K562 (cell line): ENCODE measurements around the gene MYO1B. TPM values are rescaled to one million over a fixed set of nuclear protein-coding genes. Genes with fewer than 3 reads are reported as not detected.

Experiments
- ATAC-seq: fragments of 200-7000 bp; cut with Tn5 transposase; 3 replicates; pipeline ENCODE4 v1.9.1; 2020; ENCODE audit warnings: moderate library complexity
- BruUV-seq: library from RNA; stranded (reverse); fragments of 400-500 nt; replicated peaks from 2 replicates; lab custom pipeline; 2021; lab: Mats Ljungman, UMichigan
- CTCF ChIA-PET: fragments of 300-600 bp; formaldehyde crosslinking; extraction: SDS; loops from one replicate; lab custom pipeline; 2021; ENCODE audit warnings: low intra/inter-chr PET ratio; lab: Yijun Ruan, JAX
- POLR2A ChIA-PET: fragments of 300-600, 350-650 bp; sonication (Branson Sonifier 250); formaldehyde crosslinking; extraction: SDS; loops from one replicate; lab custom pipeline; 2021; ENCODE audit warnings: antibody characterized with exemption, inconsistent platforms; lab: Yijun Ruan, JAX
- DNase-seq, 4 experiments: peaks; one replicate each; pipeline versions ENCODE4 v3.0.0 to v3.0.0-alpha.2; 2011 to 2018; ENCODE audit warnings: low spot score in 3 of 4, mixed read lengths in 3 of 4; ENCODE audit errors: extremely low read depth in 1 of 4
- FAIRE-seq: peaks from 2 replicates; lab custom pipeline; 2011; peaks lifted over from hg19 to GRCh38; lab: Jason Lieb, UNC
- H2AFZ ChIP-seq: 2 replicates; pipeline ENCODE4 v1.6.0; 2011; ENCODE audit warnings: low read depth, low read length, control low read depth, inconsistent platforms
- H3K27ac ChIP-seq: fragments of 200-600 bp; 3 replicates; pipeline ENCODE4 v1.8.0; 2011; ENCODE audit warnings: low read depth, mild to moderate bottlenecking, control low read depth, inconsistent platforms, low read length, moderate library complexity, mixed read lengths; ENCODE audit errors: extremely low read depth
- H3K27me3 ChIP-seq, 2 experiments: fragments of 300-600 bp in 1 of 2; 2 replicates in 1 of 2; 3 replicates in 1 of 2; pipeline versions ENCODE4 v1.6.0 to v1.8.0; 2011; ENCODE audit warnings: inconsistent platforms in 2 of 2, low read length in 2 of 2, mild to moderate bottlenecking in 1 of 2, mixed read lengths in 1 of 2, moderate library complexity in 1 of 2; ENCODE audit not compliant: control insufficient read depth in 2 of 2, insufficient read depth in 2 of 2
- H3K36me3 ChIP-seq: fragments of 300-600 bp; 3 replicates; pipeline ENCODE4 v1.8.0; 2011; ENCODE audit warnings: mild to moderate bottlenecking, low read length, inconsistent platforms; ENCODE audit not compliant: control insufficient read depth, insufficient read depth
- H3K4me1 ChIP-seq, 2 experiments: fragments of 200-600 bp in 1 of 2; replicated peaks in 1 of 2; 2 replicates in 1 of 2; 3 replicates in 1 of 2; pipeline versions ENCODE4 v1.5.1 to v1.8.0; 2011; ENCODE audit warnings: inconsistent platforms in 2 of 2, low read length in 2 of 2, mild to moderate bottlenecking in 1 of 2, mixed read lengths in 1 of 2, moderate library complexity in 1 of 2; ENCODE audit not compliant: control insufficient read depth in 2 of 2, insufficient read depth in 2 of 2
- H3K4me2 ChIP-seq: 2 replicates; pipeline ENCODE4 v1.6.1; 2011; ENCODE audit warnings: low read length, control low read depth, inconsistent platforms, mixed read lengths; ENCODE audit not compliant: insufficient read depth
- H3K4me3 ChIP-seq: fragments of 200-600 bp; sonication (generic), shearing (Covaris generic); 2 replicates; pipeline ENCODE4 v1.5.1; 2016; ENCODE audit warnings: control low read depth, inconsistent platforms
- H3K79me2 ChIP-seq: fragments of 200-600 bp; 3 replicates; pipeline ENCODE4 v1.8.0; 2011; ENCODE audit warnings: low read length, inconsistent platforms; ENCODE audit not compliant: control insufficient read depth, insufficient read depth
- H3K9ac ChIP-seq, 2 experiments: 2 replicates each; pipeline versions ENCODE4 v1.6.0 to v1.6.1; 2011; ENCODE audit warnings: low read depth in 2 of 2, low read length in 2 of 2, control low read depth in 1 of 2, inconsistent platforms in 1 of 2, mild to moderate bottlenecking in 1 of 2, mixed read lengths in 1 of 2; ENCODE audit not compliant: insufficient read depth in 1 of 2
- H3K9me1 ChIP-seq: one replicate; pipeline ENCODE4 v1.6.0; 2011; ENCODE audit warnings: inconsistent platforms, mild to moderate bottlenecking, low read length, moderate library complexity; ENCODE audit not compliant: control insufficient read depth, insufficient read depth
- H3K9me3 ChIP-seq: replicated peaks from 2 replicates; pipeline ENCODE4 v1.5.1; 2011; ENCODE audit warnings: low read depth, low read length, inconsistent platforms; ENCODE audit not compliant: control insufficient read depth, insufficient read depth
- H4K20me1 ChIP-seq: replicated peaks from 2 replicates; pipeline ENCODE4 v1.6.1; 2011; ENCODE audit warnings: low read length, inconsistent platforms, mixed read lengths; ENCODE audit not compliant: control insufficient read depth, insufficient read depth
- CBFB ChIP-seq: sonication (generic); formaldehyde crosslinking; IDR thresholded peaks from 2 replicates; pipeline ENCODE4 v1.4.0; 2020; ENCODE audit warnings: mild to moderate bottlenecking, missing genetic modification reagents
- CBX3 ChIP-seq, 2 experiments: IDR thresholded peaks; 1 replicate in 1 of 2; 2 replicates in 1 of 2; pipeline ENCODE4 v1.6.1; 2012; ENCODE audit warnings: inconsistent platforms in 2 of 2, low read length in 2 of 2, borderline replicate concordance in 1 of 2, control low read depth in 1 of 2
- ETV6 ChIP-seq, 3 experiments: fragments of 150-350 bp in 1 of 3; sonication (generic) in 1 of 3; formaldehyde crosslinking in 1 of 3; IDR thresholded peaks; 2 replicates each; pipeline versions ENCODE4 v1.6.1 to v1.8.0; 2014 to 2022; ENCODE audit warnings: borderline replicate concordance in 2 of 3, low read depth in 2 of 3, antibody characterized with exemption in 1 of 3, low read length in 1 of 3, mild to moderate bottlenecking in 1 of 3, missing genetic modification reagents in 1 of 3
- PTBP1 ChIP-seq: fragments of 200-400 bp; formaldehyde crosslinking; IDR thresholded peaks from 2 replicates; pipeline ENCODE4 v1.6.1; 2017; ENCODE audit warnings: low read depth, low read length
- RBBP5 ChIP-seq: fragments of 200-600 bp; sonication (generic); IDR thresholded peaks from 2 replicates; pipeline ENCODE4 v1.6.1; 2012; ENCODE audit warnings: borderline replicate concordance, mild to moderate bottlenecking, low read length, control low read depth, inconsistent platforms; ENCODE audit not compliant: insufficient read depth, poor library complexity, severe bottlenecking
- SIN3B ChIP-seq: fragments of 450-650 bp; IDR thresholded peaks from 2 replicates; pipeline ENCODE4 v1.6.1; 2017; ENCODE audit warnings: low read depth, mild to moderate bottlenecking, moderate library complexity
- SRSF1 ChIP-seq: fragments of 200-400 bp; formaldehyde crosslinking; IDR thresholded peaks from 2 replicates; pipeline ENCODE4 v1.6.1; 2017; ENCODE audit warnings: mild to moderate bottlenecking, low read depth, low read length, moderate library complexity
- TOE1 ChIP-seq, 2 experiments: fragments of 450-650 bp in 1 of 2; sonication (generic) in 1 of 2; formaldehyde crosslinking in 1 of 2; IDR thresholded peaks; 2 replicates each; pipeline versions ENCODE4 v1.7.1 to v1.8.0; 2016 to 2022; ENCODE audit warnings: borderline replicate concordance in 2 of 2, mild to moderate bottlenecking in 2 of 2, antibody characterized with exemption in 1 of 2, inconsistent platforms in 1 of 2, low read depth in 1 of 2, missing genetic modification reagents in 1 of 2, moderate library complexity in 1 of 2
- ZNF146 ChIP-seq: IDR thresholded peaks from one replicate; pipeline ENCODE4 v1.6.1; 2018; ENCODE audit warnings: missing compliant biosample characterization; ENCODE audit not compliant: unreplicated experiment
- ZNF589 ChIP-seq: fragments of 200-800 bp; sonication (Bioruptor generic); IDR thresholded peaks from 2 replicates; pipeline ENCODE4 v1.6.1; 2016; ENCODE audit warnings: low read depth, missing genetic modification characterization, missing compliant biosample characterization
- in situ Hi-C: fragments of 300-500 bp; cut with MboI; formaldehyde crosslinking; loops from 4 replicates; pipeline ENCODE4 v1.15.0; 2018; ENCODE audit warnings: inconsistent platforms, mixed read lengths
- intact Hi-C: fragments of 100-400 bp; cut with micrococcal nuclease; formaldehyde crosslinking; loops from 2 replicates; pipeline ENCODE4 v1.14.2; 2022
- polyA plus RNA-seq, 8 experiments: library from polyadenylated mRNA; depleted of rRNA in 4 of 8; stranded (reverse) in 5 of 8; unstranded in 3 of 8; fragments of >200 nt; fragmentation: Nextera tagmentation in 2 of 8; fragmentation: Illumina TruSeq in 1 of 8; extraction: Ambion mirVana in 2 of 8; extraction: Trizol in 1 of 8; gene quantifications; 2 replicates each; pipeline versions ENCODE4 v1.2.1 to v1.2.3, GENCODE V29; 2011 to 2014; ENCODE audit warnings: inconsistent platforms in 1 of 8, missing spikeins in 1 of 8
- total RNA-seq, 7 experiments: library from RNA; depleted of rRNA in 6 of 7; stranded (reverse); fragments of >200 nt in 6 of 7; fragmentation: Illumina TruSeq in 2 of 7; extraction: Trizol in 2 of 7; gene quantifications; 2 replicates each; pipeline versions ENCODE4 v1.2.1 to v1.2.3, GENCODE V29; 2011 to 2021; ENCODE audit warnings: low replicate concordance in 1 of 7
- TF ChIP-seq, protein P1 (sequence below): fragments of 450-650 bp; IDR thresholded peaks from 2 replicates; pipeline ENCODE4 v1.7.0; 2016; ENCODE audit warnings: borderline replicate concordance
- TF ChIP-seq, protein P2 (sequence below), 2 experiments: fragments of 450-650 bp; conservative IDR thresholded peaks; 2 replicates each; pipeline ENCODE4 v1.6.1; 2017; ENCODE audit warnings: mild to moderate bottlenecking in 2 of 2, moderate library complexity in 2 of 2
- TF ChIP-seq, protein P3 (sequence below): fragments of 450-650 bp; formaldehyde crosslinking; IDR thresholded peaks from 2 replicates; pipeline ENCODE4 v1.4.0; 2022; ENCODE audit warnings: missing genetic modification characterization

MYO1B gene
- total and polyA plus RNA-seq, 9 of the 15 experiments (the other 6 are each of a cell fraction or from before 2014, with no cell fraction given): 0.04 to 0.33 (median 0.20) TPM; not detected in 5

DNA sequence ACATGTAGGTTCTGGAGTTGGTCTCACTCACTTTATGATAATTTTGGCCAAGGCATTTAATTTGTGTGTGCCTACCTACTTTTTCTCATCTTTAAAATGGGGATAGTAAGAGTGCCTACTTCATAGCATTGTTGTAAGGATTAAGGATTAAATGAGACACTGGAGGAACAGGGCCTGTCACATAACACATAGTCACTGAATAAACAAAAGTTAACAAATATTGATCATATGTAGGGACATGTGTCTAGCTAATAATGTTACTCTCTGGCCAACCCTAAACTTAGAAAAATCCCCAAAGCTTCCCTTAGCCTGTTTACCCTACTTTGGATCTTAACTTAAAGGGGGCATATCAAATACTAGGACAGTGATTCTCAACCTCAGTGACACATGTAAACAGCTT is 169.9 kb downstream of the MYO1B start:
- H2AFZ ChIP-seq: no peak overlapping the region
- DNase-seq: no peak
- no peaks in the 10 kb centered on the region for H3K9me1 ChIP-seq
- no peak overlapping the region for H3K4me2 ChIP-seq
- no TSS peak for BruUV-seq
- no peaks in the 10 kb centered on the region for H4K20me1 ChIP-seq
- H3K36me3 ChIP-seq: no peaks in the 10 kb centered on the region
- intact Hi-C loops: no loop called here
- H3K4me1 ChIP-seq: no peaks in the 10 kb centered on the region
- ChIA-PET CTCF (no interaction called here), POLR2A (interaction anchor here (0.7 kb wide), 1 partner anchor 11 kb away, joined by 3 read pairs; no protein-coding TSS in a partner anchor)
- H3K27me3 ChIP-seq: 0 out of 5 replicates have a peak, but pooled peaks cover 0 to 5% of the 10 kb centered on the region in 2 experiments
- ATAC-seq: no peak
- H3K9me3 ChIP-seq: no peaks in the 10 kb centered on the region
- TF ChIP-seq ETV6 (IDR thresholded peaks at IDR 0.05; ENCODE audit: borderline replicate concordance in 1 of 2, low read depth in 2 of 2, low read length in 1 of 2): no peak
- no peak for TF ChIP-seq ETV6 (CRISPR knock-in tag; IDR thresholded peaks at IDR 0.05; ENCODE audit: borderline replicate concordance)
- TF ChIP-seq RBBP5: no peak
- TF ChIP-seq SIN3B: no peak
- TF ChIP-seq SRSF1: no peak
- TF ChIP-seq CBX3 (IDR thresholded peaks at IDR 0.05; ENCODE audit: borderline replicate concordance in 1 of 2, low read length in 2 of 2): no peak
- no peak for TF ChIP-seq CBFB (CRISPR knock-in tag)
- no peak for TF ChIP-seq PTBP1
- no peak for TF ChIP-seq ZNF589 (CRISPR knock-in tag)
- TF ChIP-seq, protein P1, sequence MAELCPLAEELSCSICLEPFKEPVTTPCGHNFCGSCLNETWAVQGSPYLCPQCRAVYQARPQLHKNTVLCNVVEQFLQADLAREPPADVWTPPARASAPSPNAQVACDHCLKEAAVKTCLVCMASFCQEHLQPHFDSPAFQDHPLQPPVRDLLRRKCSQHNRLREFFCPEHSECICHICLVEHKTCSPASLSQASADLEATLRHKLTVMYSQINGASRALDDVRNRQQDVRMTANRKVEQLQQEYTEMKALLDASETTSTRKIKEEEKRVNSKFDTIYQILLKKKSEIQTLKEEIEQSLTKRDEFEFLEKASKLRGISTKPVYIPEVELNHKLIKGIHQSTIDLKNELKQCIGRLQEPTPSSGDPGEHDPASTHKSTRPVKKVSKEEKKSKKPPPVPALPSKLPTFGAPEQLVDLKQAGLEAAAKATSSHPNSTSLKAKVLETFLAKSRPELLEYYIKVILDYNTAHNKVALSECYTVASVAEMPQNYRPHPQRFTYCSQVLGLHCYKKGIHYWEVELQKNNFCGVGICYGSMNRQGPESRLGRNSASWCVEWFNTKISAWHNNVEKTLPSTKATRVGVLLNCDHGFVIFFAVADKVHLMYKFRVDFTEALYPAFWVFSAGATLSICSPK: no peak
- TF ChIP-seq, protein P2, sequence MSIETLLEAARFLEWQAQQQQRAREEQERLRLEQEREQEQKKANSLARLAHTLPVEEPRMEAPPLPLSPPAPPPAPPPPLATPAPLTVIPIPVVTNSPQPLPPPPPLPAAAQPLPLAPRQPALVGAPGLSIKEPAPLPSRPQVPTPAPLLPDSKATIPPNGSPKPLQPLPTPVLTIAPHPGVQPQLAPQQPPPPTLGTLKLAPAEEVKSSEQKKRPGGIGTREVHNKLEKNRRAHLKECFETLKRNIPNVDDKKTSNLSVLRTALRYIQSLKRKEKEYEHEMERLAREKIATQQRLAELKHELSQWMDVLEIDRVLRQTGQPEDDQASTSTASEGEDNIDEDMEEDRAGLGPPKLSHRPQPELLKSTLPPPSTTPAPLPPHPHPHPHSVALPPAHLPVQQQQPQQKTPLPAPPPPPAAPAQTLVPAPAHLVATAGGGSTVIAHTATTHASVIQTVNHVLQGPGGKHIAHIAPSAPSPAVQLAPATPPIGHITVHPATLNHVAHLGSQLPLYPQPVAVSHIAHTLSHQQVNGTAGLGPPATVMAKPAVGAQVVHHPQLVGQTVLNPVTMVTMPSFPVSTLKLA (conservative IDR thresholded peaks at IDR 0.05): no peak
- TF ChIP-seq ZNF146 (CRISPR knock-in tag): no peak
- TF ChIP-seq, protein P3, sequence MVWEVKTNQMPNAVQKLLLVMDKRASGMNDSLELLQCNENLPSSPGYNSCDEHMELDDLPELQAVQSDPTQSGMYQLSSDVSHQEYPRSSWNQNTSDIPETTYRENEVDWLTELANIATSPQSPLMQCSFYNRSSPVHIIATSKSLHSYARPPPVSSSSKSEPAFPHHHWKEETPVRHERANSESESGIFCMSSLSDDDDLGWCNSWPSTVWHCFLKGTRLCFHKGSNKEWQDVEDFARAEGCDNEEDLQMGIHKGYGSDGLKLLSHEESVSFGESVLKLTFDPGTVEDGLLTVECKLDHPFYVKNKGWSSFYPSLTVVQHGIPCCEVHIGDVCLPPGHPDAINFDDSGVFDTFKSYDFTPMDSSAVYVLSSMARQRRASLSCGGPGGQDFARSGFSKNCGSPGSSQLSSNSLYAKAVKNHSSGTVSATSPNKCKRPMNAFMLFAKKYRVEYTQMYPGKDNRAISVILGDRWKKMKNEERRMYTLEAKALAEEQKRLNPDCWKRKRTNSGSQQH (CRISPR knock-in tag): no peak
- TF ChIP-seq TOE1 (IDR thresholded peaks at IDR 0.05; ENCODE audit: borderline replicate concordance): no peak
- TF ChIP-seq TOE1 (CRISPR knock-in tag; IDR thresholded peaks at IDR 0.05; ENCODE audit: borderline replicate concordance, low read depth): no peak
- H3K79me2 ChIP-seq: no peaks in the 10 kb centered on the region
- in situ Hi-C loops: no loop called here
- no peak overlapping the region for H3K27ac ChIP-seq
- no peak overlapping the region for H3K9ac ChIP-seq
- no peak overlapping the region for H3K4me3 ChIP-seq
- no peak for FAIRE-seq
